Activated B cell treated with CpG ODN at 0.5 μM for 24 hours (primary cell): ENCODE data around the gene CNNM3. TPM values are rescaled to one million over a fixed set of nuclear protein-coding genes. Genes with fewer than 3 reads are reported as not detected.

ENCODE experiments used
- ATAC-seq: fragments of 200-7000 bp; cut with Tn5 transposase; one replicate; pipeline ENCODE4 v1.10.0; 2021; ENCODE audit warnings: low read depth, mild to moderate bottlenecking, moderate library complexity
- CTCF ChIA-PET: fragments of 350-600 bp; sonication (Branson Sonifier 250); formaldehyde crosslinking; loops from one replicate; lab custom pipeline; 2021; ENCODE audit warnings: antibody characterized with exemption; lab: Charles Lee
- POLR2A ChIA-PET: fragments of 350-600 bp; sonication (Branson Sonifier 250); formaldehyde crosslinking; loops from one replicate; lab custom pipeline; 2021; ENCODE audit warnings: antibody characterized with exemption; lab: Charles Lee
- DNase-seq: peaks from one replicate; pipeline ENCODE4 v3.0.0; 2022
- H3K27ac Mint-ChIP-seq: one replicate; pipeline ENCODE4 v1.8.0; 2020; ENCODE audit warnings: mixed read lengths
- H3K27me3 Mint-ChIP-seq: one replicate; pipeline ENCODE4 v1.8.0; 2021; ENCODE audit warnings: mixed read lengths
- H3K36me3 Mint-ChIP-seq: one replicate; pipeline ENCODE4 v1.8.0; 2021; ENCODE audit warnings: low read depth, mixed read lengths
- H3K4me1 Mint-ChIP-seq: one replicate; pipeline ENCODE4 v1.8.0; 2021; ENCODE audit warnings: mixed read lengths
- H3K4me3 Mint-ChIP-seq: one replicate; pipeline ENCODE4 v1.8.0; 2020; ENCODE audit warnings: mild to moderate bottlenecking, mixed read lengths
- H3K9me3 Mint-ChIP-seq: one replicate; pipeline ENCODE4 v1.8.0; 2020; ENCODE audit warnings: mixed read lengths
- CTCF ChIP-seq: fragments of 200-600 bp; IDR thresholded peaks from one replicate; pipeline ENCODE4 v1.8.0; 2022; ENCODE audit warnings: antibody characterized with exemption, mild to moderate bottlenecking
- intact Hi-C: fragments of 100-400 bp; cut with micrococcal nuclease; formaldehyde crosslinking; loops from one replicate; pipeline ENCODE4 v1.15.1; 2024
- total RNA-seq: library from RNA; stranded (reverse); gene quantifications from 2 replicates; pipeline ENCODE4 v1.2.3, GENCODE V29; 2022

CNNM3 gene
- total RNA-seq, 1 donor from 2014 or later, result 20.3 TPM

- TF ChIP-seq CTCF, result no peak
- CTCF ChIA-PET, result interaction anchor here (0.8 to 1.6 kb wide), 2 partner anchors 37 to 57 kb away, joined by 3 read pairs; partner anchors contain the start of gene ANKRD39
- intact Hi-C loops, result no loop called here
- Mint-ChIP-seq H3K27ac (no peak overlapping the region), H3K9me3 (no peaks in the 10 kb centered on the region), H3K36me3 (peaks cover 57% of the 10 kb centered on the region), H3K4me3 (no peak overlapping the region), H3K4me1 (peaks cover 51% of the 10 kb centered on the region), H3K27me3 (no peaks in the 10 kb centered on the region)
- POLR2A ChIA-PET, result interaction anchor here (1.2 kb wide), 1 partner anchor 36 kb away, joined by 4 read pairs; the partner anchor contains the start of gene ANKRD39
- no peak for DNase-seq
- no peak for ATAC-seq
Observed at GRCh38 chr2:96821113-96821675, 5.1 kb downstream of the CNNM3 start.

GRCh38 chr2:96822786-96823185 is 6.7 kb downstream of the CNNM3 start:
- H3K9me3 Mint-ChIP-seq, result no peaks in the 10 kb centered on the region
- ATAC-seq, result no peak
- H3K4me3 Mint-ChIP-seq, result no peak overlapping the region
- ChIA-PET POLR2A (no interaction called here), CTCF (no interaction called here)
- no peak for TF ChIP-seq CTCF
- H3K27ac Mint-ChIP-seq, result no peak overlapping the region
- H3K4me1 Mint-ChIP-seq, result peaks cover 43% of the 10 kb centered on the region
- intact Hi-C loops, result no loop called here
- H3K27me3 Mint-ChIP-seq, result no peaks in the 10 kb centered on the region
- no peak for DNase-seq
- peaks cover 67% of the 10 kb centered on the region for H3K36me3 Mint-ChIP-seq

- CTCF ChIA-PET, result no interaction called here
- H3K27ac Mint-ChIP-seq, result no peak overlapping the region
Observed at GRCh38 chr2:96823198-96823597, 7.1 kb downstream of the CNNM3 start.

GRCh38 chr2:96824079-96824870 is 8.2 kb downstream of the CNNM3 start:
- Mint-ChIP-seq H3K4me1 (peaks cover 28% of the 10 kb centered on the region), H3K36me3 (peaks cover 72% of the 10 kb centered on the region), H3K27ac (no peak overlapping the region), H3K9me3 (no peaks in the 10 kb centered on the region), H3K4me3 (no peak overlapping the region), H3K27me3 (no peaks in the 10 kb centered on the region)
- TF ChIP-seq CTCF, result no peak
- ChIA-PET CTCF (no interaction called here), POLR2A (no interaction called here)
- ATAC-seq (no peak), DNase-seq (no peak)
- intact Hi-C loops, result no loop called here

More at GRCh38 chr2:96823198-96823597, 7.1 kb downstream of the CNNM3 start:
- POLR2A ChIA-PET, result no interaction called here
- Mint-ChIP-seq H3K27me3 (no peaks in the 10 kb centered on the region), H3K4me3 (no peak overlapping the region), H3K9me3 (no peaks in the 10 kb centered on the region), H3K36me3 (peaks cover 69% of the 10 kb centered on the region), H3K4me1 (peaks cover 39% of the 10 kb centered on the region)
- intact Hi-C loops, result no loop called here
- DNase-seq (no peak), ATAC-seq (no peak)
- TF ChIP-seq CTCF, result no peak

- no peaks in the 10 kb centered on the region for H3K27me3 Mint-ChIP-seq
- no peak for DNase-seq
- CTCF ChIA-PET, result no interaction called here
- no peak for ATAC-seq
- H3K27ac Mint-ChIP-seq, result no peak overlapping the region
- intact Hi-C loops, result no loop called here
- H3K36me3 Mint-ChIP-seq, result peaks cover 73% of the 10 kb centered on the region
- H3K4me1 Mint-ChIP-seq, result peaks cover 20% of the 10 kb centered on the region
- POLR2A ChIA-PET, result no interaction called here
- H3K9me3 Mint-ChIP-seq, result no peaks in the 10 kb centered on the region
- TF ChIP-seq CTCF, result no peak
- no peak overlapping the region for H3K4me3 Mint-ChIP-seq
Observed at GRCh38 chr2:96825057-96825456, 9.0 kb downstream of the CNNM3 start.
